SIG-M5 (cell line): Measurements from ENCODE around the gene ZNF560.
"Not testable (repeated sequence)": the region's sequence is repeated elsewhere in the genome, so short reads cannot be mapped to it uniquely, and the experiment has no call there.

Experiments used
- DNase-seq: peaks from one replicate; lab custom pipeline; 2025; lab: John Stamatoyannopoulos, UW

The ZNF560 gene

GRCh38 chr19:9498183-9498902, at the start of gene ZNF560:
TSS of gene ZNF560 (minus strand) at chr19:9498616. CDS start at chr19:9475313, 23,303 bp downstream.
- no peak for DNase-seq

- no peak for DNase-seq
These were observed 49.5 kb upstream of the ZNF560 start for GRCh38 chr19:9547870-9548269.

- not testable (repeated sequence) for DNase-seq
These were observed 42.9 kb upstream of the ZNF560 start for GRCh38 chr19:9541281-9541680.

- not testable (repeated sequence) for DNase-seq
These were observed 41.5 kb upstream of the ZNF560 start for GRCh38 chr19:9539921-9540320.

- not testable (repeated sequence) for DNase-seq
These were observed 40.8 kb upstream of the ZNF560 start for GRCh38 chr19:9539201-9539600.

GRCh38 chr19:9538183-9539058, 40.0 kb upstream of the ZNF560 start, which contains the start of gene ZNF426:
TSS of gene ZNF426 (minus strand) at chr19:9538645. CDS start at chr19:9536232, 2,413 bp downstream.
- no peak for DNase-seq

- DNase-seq = no peak
These were observed 37.5 kb upstream of the ZNF560 start for GRCh38 chr19:9535934-9536333.

- DNase-seq = no peak
These were observed 33.5 kb upstream of the ZNF560 start for GRCh38 chr19:9531933-9532332.

- DNase-seq = no peak
These were observed 30.4 kb upstream of the ZNF560 start for GRCh38 chr19:9528757-9529336.

GRCh38 chr19:9523885-9524474, 25.6 kb upstream of the ZNF560 start:
- no peak for DNase-seq

GRCh38 chr19:9507285-9507684, 8.9 kb upstream of the ZNF560 start:
- no peak for DNase-seq

- DNase-seq = no peak
These were observed 2.4 kb upstream of the ZNF560 start for GRCh38 chr19:9500796-9501195.

- no peak for DNase-seq
These were observed 4.3 kb downstream of the ZNF560 start for GRCh38 chr19:9494096-9494495.

- no peak for DNase-seq
These were observed 11.4 kb downstream of the ZNF560 start for GRCh38 chr19:9487016-9487415.

GRCh38 chr19:9485140-9485539, 13.3 kb downstream of the ZNF560 start:
- no peak for DNase-seq

GRCh38 chr19:9474975-9475374, 23.4 kb downstream of the ZNF560 start:
- DNase-seq = no peak

- DNase-seq = no peak
These were observed 31.3 kb downstream of the ZNF560 start for GRCh38 chr19:9467161-9467560.

GRCh38 chr19:9461938-9462337, 36.5 kb downstream of the ZNF560 start:
- no peak for DNase-seq

GRCh38 chr19:9456018-9456689, 42.3 kb downstream of the ZNF560 start:
- DNase-seq = no peak

GRCh38 chr19:9453953-9454352, 44.5 kb downstream of the ZNF560 start:
- no peak for DNase-seq

- DNase-seq = no peak
These were observed 53.4 kb downstream of the ZNF560 start for GRCh38 chr19:9445037-9445436.

GRCh38 chr19:9436358-9436757, 62.1 kb downstream of the ZNF560 start:
- no peak for DNase-seq
